B cell (primary cell): ENCODE data around the gene CNN1. TPM values are rescaled to one million over a fixed set of nuclear protein-coding genes. Genes with fewer than 3 reads are reported as not detected.
A peak's percentile ranks its signal among the peaks of the same experiment; 100 is the strongest.

Source experiments
- ATAC-seq: fragments of 200-7000 bp; cut with Tn5 transposase; one replicate; pipeline ENCODE4 v1.10.0; 2021; ENCODE audit warnings: low read depth, mild to moderate bottlenecking, moderate number of reproducible peaks, moderate library complexity
- CTCF ChIA-PET: fragments of 350-600 bp; sonication (Branson Sonifier 250); formaldehyde crosslinking; loops from one replicate; lab custom pipeline; 2021; ENCODE audit warnings: antibody characterized with exemption, inconsistent platforms; lab: Charles Lee
- POLR2A ChIA-PET: fragments of 350-600 bp; sonication (Branson Sonifier 250); formaldehyde crosslinking; loops from one replicate; lab custom pipeline; 2021; ENCODE audit warnings: antibody characterized with exemption; lab: Charles Lee
- DNase-seq: peaks from one replicate; pipeline ENCODE4 v3.0.0; 2013
- H2AFZ ChIP-seq: 2 replicates; pipeline ENCODE4 v1.6.1; 2012; ENCODE audit warnings: mild to moderate bottlenecking, low read depth, low read length; ENCODE audit not compliant: insufficient read depth, poor library complexity, severe bottlenecking
- H3K27ac ChIP-seq, 2 donors: 1 replicate in 1 of 2; 2 replicates in 1 of 2; pipeline ENCODE4 v1.5.1; 2012 to 2013; ENCODE audit warnings: low read length in 2 of 2, mild to moderate bottlenecking in 2 of 2, moderate library complexity in 1 of 2
- H3K27me3 ChIP-seq, 4 experiments: fragments of 200-600 bp in 1 of 4; sonication (generic) in 1 of 4; replicated peaks in 1 of 4; 1 replicate in 2 of 4; 2 replicates in 2 of 4; pipeline versions ENCODE4 v1.6.1 to v1.7.0; 2013 to 2016; ENCODE audit warnings: low read length in 3 of 4, mild to moderate bottlenecking in 2 of 4, mixed read lengths in 1 of 4, moderate library complexity in 1 of 4; ENCODE audit not compliant: insufficient read depth in 4 of 4, control insufficient read depth in 3 of 4; ENCODE audit errors: control extremely low read depth in 1 of 4
- H3K36me3 ChIP-seq, 2 experiments: replicated peaks in 1 of 2; 1 replicate in 1 of 2; 2 replicates in 1 of 2; pipeline versions ENCODE4 v1.6.1 to v1.7.1; 2013; ENCODE audit warnings: low read length in 1 of 2; ENCODE audit not compliant: insufficient read depth in 2 of 2, control insufficient read depth in 1 of 2; ENCODE audit errors: control extremely low read depth in 1 of 2, extremely low read depth in 1 of 2
- H3K4me1 ChIP-seq, 2 donors: fragments of 200-600 bp in 1 of 2; sonication (generic) in 1 of 2; 1 replicate in 1 of 2; 2 replicates in 1 of 2; pipeline versions ENCODE4 v1.5.1 to v1.6.1; 2013 to 2017; ENCODE audit warnings: low read length in 2 of 2; ENCODE audit not compliant: control insufficient read depth in 2 of 2, insufficient read depth in 2 of 2
- H3K4me2 ChIP-seq: replicated peaks from 2 replicates; pipeline ENCODE3; 2012; ENCODE audit warnings: mild to moderate bottlenecking, low read depth, low read length; ENCODE audit not compliant: poor library complexity, severe bottlenecking
- H3K4me3 ChIP-seq, 5 experiments: fragments of 200-600 bp in 1 of 5; sonication (generic) in 1 of 5; 1 replicate in 3 of 5; 2 replicates in 2 of 5; pipeline versions ENCODE4 v1.5.1 to v1.7.0; 2011 to 2016; ENCODE audit warnings: low read length in 4 of 5, mild to moderate bottlenecking in 4 of 5, low read depth in 2 of 5, control low read depth in 1 of 5, moderate library complexity in 1 of 5; ENCODE audit not compliant: insufficient read depth in 1 of 5; ENCODE audit errors: control extremely low read depth in 1 of 5, extremely low read depth in 1 of 5
- H3K79me2 ChIP-seq: fragments of 200-600 bp; sonication (generic); one replicate; pipeline ENCODE4 v1.6.0; 2016; ENCODE audit warnings: low read length; ENCODE audit not compliant: control insufficient read depth, insufficient read depth
- H3K9ac ChIP-seq: fragments of 200-600 bp; sonication (generic); 2 replicates; pipeline ENCODE4 v1.6.1; 2017; ENCODE audit warnings: mild to moderate bottlenecking, low read length, moderate library complexity
- H3K9me3 ChIP-seq, 3 donors: one replicate each; pipeline versions ENCODE4 v1.6.1 to v1.7.1; 2013; ENCODE audit warnings: low read length in 2 of 3; ENCODE audit not compliant: control insufficient read depth in 2 of 3, insufficient read depth in 1 of 3; ENCODE audit errors: control extremely low read depth in 1 of 3
- H4K20me1 ChIP-seq: 2 replicates; pipeline ENCODE4 v1.6.0; 2012; ENCODE audit warnings: mild to moderate bottlenecking, low read length; ENCODE audit not compliant: insufficient read depth, control insufficient read depth, poor library complexity, severe bottlenecking
- H3K27ac Mint-ChIP-seq: one replicate; pipeline ENCODE4 v1.8.0; 2021; ENCODE audit warnings: mixed read lengths
- H3K27me3 Mint-ChIP-seq: one replicate; pipeline ENCODE4 v1.8.0; 2021; ENCODE audit warnings: mixed read lengths
- H3K4me1 Mint-ChIP-seq: one replicate; pipeline ENCODE4 v1.8.0; 2021; ENCODE audit warnings: mixed read lengths
- H3K4me3 Mint-ChIP-seq: one replicate; pipeline ENCODE4 v1.8.0; 2021; ENCODE audit warnings: mixed read lengths
- H3K9me3 Mint-ChIP-seq: one replicate; pipeline ENCODE4 v1.8.0; 2022; ENCODE audit warnings: mixed read lengths; ENCODE audit not compliant: insufficient read depth
- EZH2 ChIP-seq: IDR thresholded peaks from 2 replicates; pipeline ENCODE4 v1.6.1; 2012; ENCODE audit warnings: borderline replicate concordance, low read depth, mild to moderate bottlenecking, moderate library complexity, low read length; ENCODE audit not compliant: insufficient read depth, poor library complexity, severe bottlenecking
- WGBS: methylation state at CpG from one replicate; pipeline ENCODE4 v1.1.5; 2013; ENCODE audit warnings: missing lambda C conversion rate; ENCODE audit not compliant: insufficient coverage; 5-methylcytosine and 5-hydroxymethylcytosine counted together
- intact Hi-C: fragments of 100-400 bp; cut with micrococcal nuclease; formaldehyde crosslinking; loops from one replicate; pipeline ENCODE4 v1.10.0; 2022
- polyA plus RNA-seq: library from polyadenylated mRNA; depleted of rRNA; stranded (reverse); fragments of >200 nt; gene quantifications from 2 replicates; pipeline ENCODE4 v1.2.3, GENCODE V29; 2012
- total RNA-seq, 2 donors: library from RNA; stranded (reverse); fragments of 120-200 nt in 1 of 2; gene quantifications; 1 replicate in 1 of 2; 2 replicates in 1 of 2; pipeline versions ENCODE4 v1.2.3 to v1.2.4, GENCODE V29; 2013 to 2022
- TF ChIP-seq, protein P1 (sequence below): fragments of 200-600 bp; IDR thresholded peaks from one replicate; pipeline ENCODE4 v1.8.0; 2022; ENCODE audit warnings: antibody characterized with exemption, mild to moderate bottlenecking

Gene CNN1
- total and polyA plus RNA-seq, 2 donors (not counting 1 experiment from before 2014, with no cell fraction given), result not detected

DNA sequence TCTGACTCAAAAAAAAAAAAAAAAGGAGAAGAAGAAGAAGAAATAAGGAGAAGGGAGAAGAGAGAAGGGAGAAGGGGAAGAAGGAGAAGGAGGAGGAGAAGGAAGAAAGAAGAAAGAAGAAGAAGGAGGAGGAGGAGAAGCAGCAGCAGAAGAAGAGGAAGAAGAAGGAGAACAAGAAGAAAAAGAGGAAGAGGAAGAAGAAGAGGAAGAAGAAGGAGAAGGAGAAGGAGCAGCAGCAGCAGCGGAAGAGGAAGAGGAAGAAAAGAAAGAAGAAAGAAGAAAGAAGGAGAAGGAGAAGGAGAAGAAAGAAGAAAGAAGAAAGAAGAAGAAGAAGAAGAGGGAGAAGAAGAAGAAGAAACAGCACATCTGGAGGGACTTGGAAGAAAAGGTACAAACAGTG is 4.1 kb upstream of the CNN1 start:
- Histone ChIP-seq H3K36me3 (no peaks in the 10 kb centered on the region), H2AFZ (no peak overlapping the region), H3K4me2 (peak overlapping the region; percentile 3), H3K27me3 (peaks cover 0 to 16% (median 5%) of the 10 kb centered on the region in 4 experiments), H3K27ac (peak overlapping the region in 1 of 2 donors; percentile 30), H3K4me1 (peaks cover 24 to 30% of the 10 kb centered on the region in 2 donors), H3K4me3 (no peak overlapping the region), H4K20me1 (no peaks in the 10 kb centered on the region), H3K9me3 (peaks cover 0 to 4% (median 0%) of the 10 kb centered on the region in 3 donors), H3K9ac (no peak overlapping the region), H3K79me2 (no peaks in the 10 kb centered on the region)
- TF ChIP-seq, protein P1, sequence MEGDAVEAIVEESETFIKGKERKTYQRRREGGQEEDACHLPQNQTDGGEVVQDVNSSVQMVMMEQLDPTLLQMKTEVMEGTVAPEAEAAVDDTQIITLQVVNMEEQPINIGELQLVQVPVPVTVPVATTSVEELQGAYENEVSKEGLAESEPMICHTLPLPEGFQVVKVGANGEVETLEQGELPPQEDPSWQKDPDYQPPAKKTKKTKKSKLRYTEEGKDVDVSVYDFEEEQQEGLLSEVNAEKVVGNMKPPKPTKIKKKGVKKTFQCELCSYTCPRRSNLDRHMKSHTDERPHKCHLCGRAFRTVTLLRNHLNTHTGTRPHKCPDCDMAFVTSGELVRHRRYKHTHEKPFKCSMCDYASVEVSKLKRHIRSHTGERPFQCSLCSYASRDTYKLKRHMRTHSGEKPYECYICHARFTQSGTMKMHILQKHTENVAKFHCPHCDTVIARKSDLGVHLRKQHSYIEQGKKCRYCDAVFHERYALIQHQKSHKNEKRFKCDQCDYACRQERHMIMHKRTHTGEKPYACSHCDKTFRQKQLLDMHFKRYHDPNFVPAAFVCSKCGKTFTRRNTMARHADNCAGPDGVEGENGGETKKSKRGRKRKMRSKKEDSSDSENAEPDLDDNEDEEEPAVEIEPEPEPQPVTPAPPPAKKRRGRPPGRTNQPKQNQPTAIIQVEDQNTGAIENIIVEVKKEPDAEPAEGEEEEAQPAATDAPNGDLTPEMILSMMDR, result peak; percentile 14
- no peak for TF ChIP-seq EZH2
- Mint-ChIP-seq H3K4me3 (peak overlapping the region; percentile 23), H3K27ac (peak overlapping the region; percentile 76), H3K4me1 (peaks cover 22% of the 10 kb centered on the region), H3K9me3 (no peaks in the 10 kb centered on the region), H3K27me3 (peaks cover 9% of the 10 kb centered on the region)
- ChIA-PET POLR2A (no interaction called here), CTCF (interaction anchor here (2.9 kb wide), 1 partner anchor 24 kb away, joined by 22 read pairs; the partner anchor contains the start of gene ELOF1)
- intact Hi-C loops, result no loop called here
- DNase-seq (no peak), ATAC-seq (no peak)
- 11% methylated on average over 1 of the region's 1 CpG for WGBS

DNA sequence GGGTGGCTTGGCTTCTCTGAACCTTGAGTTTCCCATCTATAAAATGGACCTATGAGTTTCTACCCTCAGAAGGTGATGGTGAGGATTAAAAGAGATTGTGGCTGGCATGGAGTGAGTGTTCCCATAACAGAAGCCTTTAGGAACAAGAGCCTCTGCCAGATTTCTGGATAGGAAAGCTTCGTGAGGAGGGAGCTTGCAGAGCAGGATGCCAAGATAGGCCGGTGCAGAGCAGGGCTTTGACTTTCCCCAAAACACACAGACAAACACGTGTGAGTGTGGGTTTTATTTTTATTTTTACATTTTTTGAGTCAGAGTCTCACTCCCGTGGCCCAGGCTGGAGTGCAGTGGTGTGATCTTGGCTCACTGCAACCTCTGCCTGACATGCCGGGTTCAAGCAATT is 3.7 kb upstream of the CNN1 start:
- Histone ChIP-seq H3K27me3 (peaks cover 0 to 19% (median 7%) of the 10 kb centered on the region in 4 experiments), H3K4me2 (peak overlapping the region; percentile 3), H3K4me1 (peaks cover 24 to 32% of the 10 kb centered on the region in 2 donors), H2AFZ (no peak overlapping the region), H3K36me3 (no peaks in the 10 kb centered on the region), H3K27ac (peak overlapping the region in 1 of 2 donors; percentile 30), H3K9me3 (peaks cover 0 to 4% (median 0%) of the 10 kb centered on the region in 3 donors), H3K9ac (no peak overlapping the region), H3K4me3 (no peak overlapping the region), H3K79me2 (no peaks in the 10 kb centered on the region), H4K20me1 (no peaks in the 10 kb centered on the region)
- POLR2A ChIA-PET, result interaction anchor here (1.3 kb wide), 1 partner anchor 24 kb away, joined by 3 read pairs; the partner anchor contains the start of gene ELOF1
- 66% methylated on average over 2 of the region's 5 CpGs for WGBS
- CTCF ChIA-PET, result interaction anchor here (2.9 kb wide), 1 partner anchor 24 kb away, joined by 22 read pairs; the partner anchor contains the start of gene ELOF1
- Mint-ChIP-seq H3K4me1 (peaks cover 22% of the 10 kb centered on the region), H3K27ac (peak overlapping the region; percentile 76), H3K27me3 (peaks cover 9% of the 10 kb centered on the region), H3K9me3 (no peaks in the 10 kb centered on the region), H3K4me3 (peak overlapping the region; percentile 23)
- intact Hi-C loops, result no loop called here
- DNase-seq (no peak), ATAC-seq (no peak)
- TF ChIP-seq, protein P1, result no peak
- no peak for TF ChIP-seq EZH2
